ENCODE measurements around the gene UCK1. TPM values are rescaled to one million over a fixed set of nuclear protein-coding genes. Genes with fewer than 3 reads are reported as not detected.

Gene UCK1
- total and polyA plus RNA-seq, 2 of the 13 experiments (the other 11 are each of a cell fraction or from before 2014, with no cell fraction given) = 11.0 to 24.1 TPM

GRCh38 chr9:131530920-131531832 is at the start of gene UCK1 (continued):
- TF ChIP-seq STAG1 (CRISPR knock-in tag; IDR thresholded peaks at IDR 0.05) (no peak; the same call in 1 of the 2 replicates), GABPB1 (CRISPR knock-in tag; IDR thresholded peaks at IDR 0.05) (peak; percentile 95), CC2D1A (CRISPR knock-in tag; IDR thresholded peaks at IDR 0.05) (no peak), NCOA1 (CRISPR knock-in tag; IDR thresholded peaks at IDR 0.05) (no peak), ZHX1 (CRISPR knock-in tag; IDR thresholded peaks at IDR 0.05; ENCODE audit: low read depth) (peak; percentile 68; the same call in 1 of the 2 replicates), MNT (IDR thresholded peaks at IDR 0.05) (no peak), ZNF816 (CRISPR knock-in tag; IDR thresholded peaks at IDR 0.05; ENCODE audit: borderline replicate concordance) (no peak), TFE3 (CRISPR knock-in tag; IDR thresholded peaks at IDR 0.05) (no peak), ZZZ3 (CRISPR knock-in tag; IDR thresholded peaks at IDR 0.05; ENCODE audit: borderline replicate concordance) (no peak), REXO4 (CRISPR knock-in tag; IDR thresholded peaks at IDR 0.05; ENCODE audit: borderline replicate concordance) (no peak)
- TF ChIP-seq, protein P1, sequence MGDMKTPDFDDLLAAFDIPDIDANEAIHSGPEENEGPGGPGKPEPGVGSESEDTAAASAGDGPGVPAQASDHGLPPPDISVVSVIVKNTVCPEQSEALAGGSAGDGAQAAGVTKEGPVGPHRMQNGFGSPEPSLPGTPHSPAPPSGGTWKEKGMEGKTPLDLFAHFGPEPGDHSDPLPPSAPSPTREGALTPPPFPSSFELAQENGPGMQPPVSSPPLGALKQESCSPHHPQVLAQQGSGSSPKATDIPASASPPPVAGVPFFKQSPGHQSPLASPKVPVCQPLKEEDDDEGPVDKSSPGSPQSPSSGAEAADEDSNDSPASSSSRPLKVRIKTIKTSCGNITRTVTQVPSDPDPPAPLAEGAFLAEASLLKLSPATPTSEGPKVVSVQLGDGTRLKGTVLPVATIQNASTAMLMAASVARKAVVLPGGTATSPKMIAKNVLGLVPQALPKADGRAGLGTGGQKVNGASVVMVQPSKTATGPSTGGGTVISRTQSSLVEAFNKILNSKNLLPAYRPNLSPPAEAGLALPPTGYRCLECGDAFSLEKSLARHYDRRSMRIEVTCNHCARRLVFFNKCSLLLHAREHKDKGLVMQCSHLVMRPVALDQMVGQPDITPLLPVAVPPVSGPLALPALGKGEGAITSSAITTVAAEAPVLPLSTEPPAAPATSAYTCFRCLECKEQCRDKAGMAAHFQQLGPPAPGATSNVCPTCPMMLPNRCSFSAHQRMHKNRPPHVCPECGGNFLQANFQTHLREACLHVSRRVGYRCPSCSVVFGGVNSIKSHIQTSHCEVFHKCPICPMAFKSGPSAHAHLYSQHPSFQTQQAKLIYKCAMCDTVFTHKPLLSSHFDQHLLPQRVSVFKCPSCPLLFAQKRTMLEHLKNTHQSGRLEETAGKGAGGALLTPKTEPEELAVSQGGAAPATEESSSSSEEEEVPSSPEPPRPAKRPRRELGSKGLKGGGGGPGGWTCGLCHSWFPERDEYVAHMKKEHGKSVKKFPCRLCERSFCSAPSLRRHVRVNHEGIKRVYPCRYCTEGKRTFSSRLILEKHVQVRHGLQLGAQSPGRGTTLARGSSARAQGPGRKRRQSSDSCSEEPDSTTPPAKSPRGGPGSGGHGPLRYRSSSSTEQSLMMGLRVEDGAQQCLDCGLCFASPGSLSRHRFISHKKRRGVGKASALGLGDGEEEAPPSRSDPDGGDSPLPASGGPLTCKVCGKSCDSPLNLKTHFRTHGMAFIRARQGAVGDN (CRISPR knock-in tag; IDR thresholded peaks at IDR 0.05) = peak; percentile 55; the same call in 1 of the 2 replicates
- TF ChIP-seq, protein P2, sequence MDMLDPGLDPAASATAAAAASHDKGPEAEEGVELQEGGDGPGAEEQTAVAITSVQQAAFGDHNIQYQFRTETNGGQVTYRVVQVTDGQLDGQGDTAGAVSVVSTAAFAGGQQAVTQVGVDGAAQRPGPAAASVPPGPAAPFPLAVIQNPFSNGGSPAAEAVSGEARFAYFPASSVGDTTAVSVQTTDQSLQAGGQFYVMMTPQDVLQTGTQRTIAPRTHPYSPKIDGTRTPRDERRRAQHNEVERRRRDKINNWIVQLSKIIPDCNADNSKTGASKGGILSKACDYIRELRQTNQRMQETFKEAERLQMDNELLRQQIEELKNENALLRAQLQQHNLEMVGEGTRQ (IDR thresholded peaks at IDR 0.05; ENCODE audit: low read depth, low read length) = no peak
- TF ChIP-seq, protein P2 (CRISPR knock-in tag; IDR thresholded peaks at IDR 0.05; ENCODE audit: borderline replicate concordance) = no peak

Data from HepG2 (cell line).